HEK293 (cell line): ENCODE data around the gene HIPK4.

Experiments used
- GLI4 ChIP-seq: fragments of 450-650 bp; formaldehyde crosslinking; IDR thresholded peaks from 2 replicates; pipeline ENCODE4 v1.5.1; 2016; ENCODE audit warnings: missing biosample characterization, missing genetic modification characterization
- KLF8 ChIP-seq: fragments of 450-650 bp; formaldehyde crosslinking; IDR thresholded peaks from 2 replicates; pipeline ENCODE4 v1.5.1; 2016; ENCODE audit warnings: missing biosample characterization, missing genetic modification characterization
- MYNN ChIP-seq: fragments of 450-650 bp; formaldehyde crosslinking; IDR thresholded peaks from 2 replicates; pipeline ENCODE4 v1.5.1; 2016; ENCODE audit warnings: missing biosample characterization, missing genetic modification characterization, borderline replicate concordance
- OVOL3 ChIP-seq: fragments of 450-650 bp; formaldehyde crosslinking; IDR thresholded peaks from 2 replicates; pipeline ENCODE4 v1.5.1; 2016; ENCODE audit warnings: missing biosample characterization, missing genetic modification characterization
- RBAK ChIP-seq: fragments of 450-650 bp; formaldehyde crosslinking; IDR thresholded peaks from 2 replicates; pipeline ENCODE4 v1.5.1; 2016; ENCODE audit warnings: missing biosample characterization, missing genetic modification characterization
- ZBTB7A ChIP-seq: fragments of 450-650 bp; formaldehyde crosslinking; IDR thresholded peaks from 2 replicates; pipeline ENCODE4 v1.5.1; 2016; ENCODE audit warnings: low read depth, missing biosample characterization, missing genetic modification characterization
- ZFP3 ChIP-seq: fragments of 450-650 bp; formaldehyde crosslinking; IDR thresholded peaks from 2 replicates; pipeline ENCODE4 v1.5.1; 2016; ENCODE audit warnings: low read depth, missing biosample characterization, missing genetic modification characterization
- ZFP37 ChIP-seq: fragments of 450-650 bp; formaldehyde crosslinking; IDR thresholded peaks from 2 replicates; pipeline ENCODE4 v1.5.1; 2016; ENCODE audit warnings: missing biosample characterization, missing genetic modification characterization
- ZNF112 ChIP-seq: fragments of 450-650 bp; formaldehyde crosslinking; IDR thresholded peaks from 2 replicates; pipeline ENCODE4 v1.5.0; 2017; ENCODE audit warnings: missing biosample characterization, missing genetic modification characterization
- ZNF146 ChIP-seq: fragments of 450-650 bp; formaldehyde crosslinking; IDR thresholded peaks from 2 replicates; pipeline ENCODE4 v1.5.1; 2016; ENCODE audit warnings: missing biosample characterization, missing genetic modification characterization
- ZNF155 ChIP-seq: fragments of 450-650 bp; formaldehyde crosslinking; IDR thresholded peaks from 2 replicates; pipeline ENCODE4 v1.5.1; 2016; ENCODE audit warnings: missing biosample characterization, missing genetic modification characterization
- ZNF221 ChIP-seq: fragments of 450-650 bp; formaldehyde crosslinking; IDR thresholded peaks from 2 replicates; pipeline ENCODE4 v1.5.1; 2017; ENCODE audit warnings: missing biosample characterization, missing genetic modification characterization, borderline replicate concordance
- ZNF223 ChIP-seq: fragments of 450-650 bp; formaldehyde crosslinking; IDR thresholded peaks from 2 replicates; pipeline ENCODE4 v1.5.1; 2016; ENCODE audit warnings: missing biosample characterization, missing genetic modification characterization
- ZNF248 ChIP-seq: fragments of 450-650 bp; formaldehyde crosslinking; IDR thresholded peaks from 2 replicates; pipeline ENCODE4 v1.5.1; 2017; ENCODE audit warnings: missing biosample characterization, missing genetic modification characterization
- ZNF324 ChIP-seq: fragments of 450-650 bp; formaldehyde crosslinking; IDR thresholded peaks from 2 replicates; pipeline ENCODE4 v1.5.1; 2016; ENCODE audit warnings: missing biosample characterization, missing genetic modification characterization
- ZNF423 ChIP-seq: fragments of 450-650 bp; formaldehyde crosslinking; IDR thresholded peaks from 2 replicates; pipeline ENCODE4 v1.5.1; 2016; ENCODE audit warnings: missing biosample characterization, missing genetic modification characterization
- ZNF48 ChIP-seq: fragments of 450-650 bp; formaldehyde crosslinking; IDR thresholded peaks from 2 replicates; pipeline ENCODE4 v1.5.1; 2016; ENCODE audit warnings: missing biosample characterization, missing genetic modification characterization
- ZNF558 ChIP-seq: fragments of 450-650 bp; formaldehyde crosslinking; IDR thresholded peaks from 2 replicates; pipeline ENCODE4 v1.5.1; 2016; ENCODE audit warnings: missing biosample characterization, missing genetic modification characterization
- ZNF701 ChIP-seq: fragments of 450-650 bp; formaldehyde crosslinking; IDR thresholded peaks from 2 replicates; pipeline ENCODE4 v1.5.1; 2016; ENCODE audit warnings: missing biosample characterization, missing genetic modification characterization
- TF ChIP-seq, protein P1 (sequence below): fragments of 450-650 bp; formaldehyde crosslinking; IDR thresholded peaks from 2 replicates; pipeline ENCODE4 v1.5.1; 2016; ENCODE audit warnings: missing biosample characterization, missing genetic modification characterization
- TF ChIP-seq, protein P2 (sequence below): fragments of 450-650 bp; formaldehyde crosslinking; IDR thresholded peaks from 2 replicates; pipeline ENCODE4 v1.5.1; 2016; ENCODE audit warnings: missing biosample characterization, missing genetic modification characterization
- TF ChIP-seq, protein P3 (sequence below): fragments of 450-650 bp; formaldehyde crosslinking; IDR thresholded peaks from 2 replicates; pipeline ENCODE4 v1.5.1; 2017; ENCODE audit warnings: missing biosample characterization, missing genetic modification characterization
- TF ChIP-seq, protein P4 (sequence below): fragments of 450-650 bp; formaldehyde crosslinking; IDR thresholded peaks from 2 replicates; pipeline ENCODE4 v1.5.1; 2017; ENCODE audit warnings: missing biosample characterization, missing genetic modification characterization
- TF ChIP-seq, protein P5 (sequence below): fragments of 450-650 bp; formaldehyde crosslinking; IDR thresholded peaks from 2 replicates; pipeline ENCODE4 v1.5.1; 2016; ENCODE audit warnings: missing biosample characterization, missing genetic modification characterization
- TF ChIP-seq, protein P6 (sequence below): fragments of 450-650 bp; formaldehyde crosslinking; IDR thresholded peaks from 2 replicates; pipeline ENCODE4 v1.5.1; 2017; ENCODE audit warnings: missing biosample characterization, missing genetic modification characterization
- TF ChIP-seq, protein P7 (sequence below): fragments of 450-650 bp; IDR thresholded peaks from 2 replicates; pipeline ENCODE4 v1.5.1; 2018; ENCODE audit warnings: missing biosample characterization, mild to moderate bottlenecking, missing genetic modification characterization

HIPK4 gene

DNA sequence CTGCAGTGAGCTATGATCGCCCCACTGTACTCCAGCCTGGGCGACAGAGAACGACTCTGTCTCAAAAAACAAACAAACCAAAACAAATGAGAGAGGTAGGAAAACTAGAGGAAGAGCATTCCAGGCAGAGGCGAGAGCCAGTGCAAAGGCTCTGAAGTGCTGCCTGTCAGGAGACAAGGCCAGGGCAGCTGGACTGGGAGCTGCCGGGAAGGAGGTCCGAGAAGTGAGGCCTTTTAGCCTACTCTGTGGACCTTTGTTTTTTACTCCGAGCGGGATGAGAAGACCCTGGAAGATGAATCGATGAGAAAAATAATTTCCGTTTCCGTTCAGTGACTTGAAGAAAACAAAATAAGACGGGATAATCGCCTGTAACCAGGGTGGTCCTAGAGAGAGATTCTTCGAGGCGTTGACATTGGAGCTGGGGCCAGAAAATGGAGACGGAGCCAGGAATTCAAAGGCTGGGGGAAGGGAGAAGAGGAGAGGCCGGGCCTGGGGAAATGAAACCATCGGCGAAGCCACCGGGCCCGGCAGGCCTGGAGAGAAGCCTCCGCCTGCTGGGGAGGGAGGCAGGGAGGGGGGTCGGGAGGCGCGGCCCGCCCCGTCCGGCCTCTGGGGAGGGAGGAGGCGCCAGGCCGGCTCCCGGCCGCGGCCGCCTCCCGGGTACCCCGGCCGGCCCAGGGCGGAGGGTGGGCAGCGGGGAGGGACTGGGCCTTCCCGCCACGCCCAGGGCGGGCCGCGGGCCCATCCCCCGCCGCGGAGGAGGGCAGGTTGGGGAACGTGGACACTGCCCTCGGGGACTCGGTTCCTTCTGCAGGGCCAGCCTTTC lies 43.6 kb upstream of the HIPK4 start (continued):
- TF ChIP-seq ZNF155 (tag by site-specific recombination) (no peak), ZNF423 (tag by site-specific recombination) (peak; percentile 67; the same call in 1 of the 2 replicates), ZNF146 (tag by site-specific recombination) (no peak), ZNF48 (no peak), ZNF248 (no peak), OVOL3 (tag by site-specific recombination) (0 out of 2 replicates have a peak, but pooled peaks have one; percentile 76), ZNF701 (no peak; the same call in 1 of the 2 replicates), ZNF558 (tag by site-specific recombination) (no peak), ZFP3 (tag by site-specific recombination) (no peak), ZNF223 (tag by site-specific recombination) (no peak), RBAK (no peak), GLI4 (tag by site-specific recombination) (no peak), MYNN (tag by site-specific recombination) (no peak), ZNF112 (tag by site-specific recombination) (no peak), ZFP37 (tag by site-specific recombination) (peak; percentile 89), KLF8 (peak; percentile 80), ZBTB7A (tag by site-specific recombination) (no peak), ZNF221 (no peak), ZNF324 (tag by site-specific recombination) (0 out of 2 replicates have a peak, but pooled peaks have one; percentile 58)
- TF ChIP-seq, protein P1, sequence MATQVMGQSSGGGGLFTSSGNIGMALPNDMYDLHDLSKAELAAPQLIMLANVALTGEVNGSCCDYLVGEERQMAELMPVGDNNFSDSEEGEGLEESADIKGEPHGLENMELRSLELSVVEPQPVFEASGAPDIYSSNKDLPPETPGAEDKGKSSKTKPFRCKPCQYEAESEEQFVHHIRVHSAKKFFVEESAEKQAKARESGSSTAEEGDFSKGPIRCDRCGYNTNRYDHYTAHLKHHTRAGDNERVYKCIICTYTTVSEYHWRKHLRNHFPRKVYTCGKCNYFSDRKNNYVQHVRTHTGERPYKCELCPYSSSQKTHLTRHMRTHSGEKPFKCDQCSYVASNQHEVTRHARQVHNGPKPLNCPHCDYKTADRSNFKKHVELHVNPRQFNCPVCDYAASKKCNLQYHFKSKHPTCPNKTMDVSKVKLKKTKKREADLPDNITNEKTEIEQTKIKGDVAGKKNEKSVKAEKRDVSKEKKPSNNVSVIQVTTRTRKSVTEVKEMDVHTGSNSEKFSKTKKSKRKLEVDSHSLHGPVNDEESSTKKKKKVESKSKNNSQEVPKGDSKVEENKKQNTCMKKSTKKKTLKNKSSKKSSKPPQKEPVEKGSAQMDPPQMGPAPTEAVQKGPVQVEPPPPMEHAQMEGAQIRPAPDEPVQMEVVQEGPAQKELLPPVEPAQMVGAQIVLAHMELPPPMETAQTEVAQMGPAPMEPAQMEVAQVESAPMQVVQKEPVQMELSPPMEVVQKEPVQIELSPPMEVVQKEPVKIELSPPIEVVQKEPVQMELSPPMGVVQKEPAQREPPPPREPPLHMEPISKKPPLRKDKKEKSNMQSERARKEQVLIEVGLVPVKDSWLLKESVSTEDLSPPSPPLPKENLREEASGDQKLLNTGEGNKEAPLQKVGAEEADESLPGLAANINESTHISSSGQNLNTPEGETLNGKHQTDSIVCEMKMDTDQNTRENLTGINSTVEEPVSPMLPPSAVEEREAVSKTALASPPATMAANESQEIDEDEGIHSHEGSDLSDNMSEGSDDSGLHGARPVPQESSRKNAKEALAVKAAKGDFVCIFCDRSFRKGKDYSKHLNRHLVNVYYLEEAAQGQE (tag by site-specific recombination) = peak; percentile 10; the same call in 1 of the 2 replicates
- TF ChIP-seq, protein P2, sequence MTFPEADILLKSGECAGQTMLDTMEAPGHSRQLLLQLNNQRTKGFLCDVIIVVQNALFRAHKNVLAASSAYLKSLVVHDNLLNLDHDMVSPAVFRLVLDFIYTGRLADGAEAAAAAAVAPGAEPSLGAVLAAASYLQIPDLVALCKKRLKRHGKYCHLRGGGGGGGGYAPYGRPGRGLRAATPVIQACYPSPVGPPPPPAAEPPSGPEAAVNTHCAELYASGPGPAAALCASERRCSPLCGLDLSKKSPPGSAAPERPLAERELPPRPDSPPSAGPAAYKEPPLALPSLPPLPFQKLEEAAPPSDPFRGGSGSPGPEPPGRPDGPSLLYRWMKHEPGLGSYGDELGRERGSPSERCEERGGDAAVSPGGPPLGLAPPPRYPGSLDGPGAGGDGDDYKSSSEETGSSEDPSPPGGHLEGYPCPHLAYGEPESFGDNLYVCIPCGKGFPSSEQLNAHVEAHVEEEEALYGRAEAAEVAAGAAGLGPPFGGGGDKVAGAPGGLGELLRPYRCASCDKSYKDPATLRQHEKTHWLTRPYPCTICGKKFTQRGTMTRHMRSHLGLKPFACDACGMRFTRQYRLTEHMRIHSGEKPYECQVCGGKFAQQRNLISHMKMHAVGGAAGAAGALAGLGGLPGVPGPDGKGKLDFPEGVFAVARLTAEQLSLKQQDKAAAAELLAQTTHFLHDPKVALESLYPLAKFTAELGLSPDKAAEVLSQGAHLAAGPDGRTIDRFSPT = no peak; the same call in 1 of the 2 replicates
- TF ChIP-seq, protein P3, sequence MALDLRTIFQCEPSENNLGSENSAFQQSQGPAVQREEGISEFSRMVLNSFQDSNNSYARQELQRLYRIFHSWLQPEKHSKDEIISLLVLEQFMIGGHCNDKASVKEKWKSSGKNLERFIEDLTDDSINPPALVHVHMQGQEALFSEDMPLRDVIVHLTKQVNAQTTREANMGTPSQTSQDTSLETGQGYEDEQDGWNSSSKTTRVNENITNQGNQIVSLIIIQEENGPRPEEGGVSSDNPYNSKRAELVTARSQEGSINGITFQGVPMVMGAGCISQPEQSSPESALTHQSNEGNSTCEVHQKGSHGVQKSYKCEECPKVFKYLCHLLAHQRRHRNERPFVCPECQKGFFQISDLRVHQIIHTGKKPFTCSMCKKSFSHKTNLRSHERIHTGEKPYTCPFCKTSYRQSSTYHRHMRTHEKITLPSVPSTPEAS (tag by site-specific recombination) = 0 out of 2 replicates have a peak, but pooled peaks have one; percentile 14
- TF ChIP-seq, protein P4, sequence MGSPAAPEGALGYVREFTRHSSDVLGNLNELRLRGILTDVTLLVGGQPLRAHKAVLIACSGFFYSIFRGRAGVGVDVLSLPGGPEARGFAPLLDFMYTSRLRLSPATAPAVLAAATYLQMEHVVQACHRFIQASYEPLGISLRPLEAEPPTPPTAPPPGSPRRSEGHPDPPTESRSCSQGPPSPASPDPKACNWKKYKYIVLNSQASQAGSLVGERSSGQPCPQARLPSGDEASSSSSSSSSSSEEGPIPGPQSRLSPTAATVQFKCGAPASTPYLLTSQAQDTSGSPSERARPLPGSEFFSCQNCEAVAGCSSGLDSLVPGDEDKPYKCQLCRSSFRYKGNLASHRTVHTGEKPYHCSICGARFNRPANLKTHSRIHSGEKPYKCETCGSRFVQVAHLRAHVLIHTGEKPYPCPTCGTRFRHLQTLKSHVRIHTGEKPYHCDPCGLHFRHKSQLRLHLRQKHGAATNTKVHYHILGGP (tag by site-specific recombination) = peak; percentile 66; the same call in 1 of the 2 replicates
- TF ChIP-seq, protein P5, sequence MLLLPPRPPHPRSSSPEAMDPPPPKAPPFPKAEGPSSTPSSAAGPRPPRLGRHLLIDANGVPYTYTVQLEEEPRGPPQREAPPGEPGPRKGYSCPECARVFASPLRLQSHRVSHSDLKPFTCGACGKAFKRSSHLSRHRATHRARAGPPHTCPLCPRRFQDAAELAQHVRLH (tag by site-specific recombination) = 0 out of 2 replicates have a peak, but pooled peaks have one; percentile 19
- TF ChIP-seq, protein P6, sequence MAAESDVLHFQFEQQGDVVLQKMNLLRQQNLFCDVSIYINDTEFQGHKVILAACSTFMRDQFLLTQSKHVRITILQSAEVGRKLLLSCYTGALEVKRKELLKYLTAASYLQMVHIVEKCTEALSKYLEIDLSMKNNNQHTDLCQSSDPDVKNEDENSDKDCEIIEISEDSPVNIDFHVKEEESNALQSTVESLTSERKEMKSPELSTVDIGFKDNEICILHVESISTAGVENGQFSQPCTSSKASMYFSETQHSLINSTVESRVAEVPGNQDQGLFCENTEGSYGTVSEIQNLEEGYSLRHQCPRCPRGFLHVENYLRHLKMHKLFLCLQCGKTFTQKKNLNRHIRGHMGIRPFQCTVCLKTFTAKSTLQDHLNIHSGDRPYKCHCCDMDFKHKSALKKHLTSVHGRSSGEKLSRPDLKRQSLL (tag by site-specific recombination) = peak; percentile 51; the same call in 1 of the 2 replicates
- TF ChIP-seq, protein P7, sequence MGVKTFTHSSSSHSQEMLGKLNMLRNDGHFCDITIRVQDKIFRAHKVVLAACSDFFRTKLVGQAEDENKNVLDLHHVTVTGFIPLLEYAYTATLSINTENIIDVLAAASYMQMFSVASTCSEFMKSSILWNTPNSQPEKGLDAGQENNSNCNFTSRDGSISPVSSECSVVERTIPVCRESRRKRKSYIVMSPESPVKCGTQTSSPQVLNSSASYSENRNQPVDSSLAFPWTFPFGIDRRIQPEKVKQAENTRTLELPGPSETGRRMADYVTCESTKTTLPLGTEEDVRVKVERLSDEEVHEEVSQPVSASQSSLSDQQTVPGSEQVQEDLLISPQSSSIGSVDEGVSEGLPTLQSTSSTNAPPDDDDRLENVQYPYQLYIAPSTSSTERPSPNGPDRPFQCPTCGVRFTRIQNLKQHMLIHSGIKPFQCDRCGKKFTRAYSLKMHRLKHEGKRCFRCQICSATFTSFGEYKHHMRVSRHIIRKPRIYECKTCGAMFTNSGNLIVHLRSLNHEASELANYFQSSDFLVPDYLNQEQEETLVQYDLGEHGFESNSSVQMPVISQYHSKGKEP (tag by site-specific recombination) = peak; percentile 33; the same call in 1 of the 2 replicates
